H1 (cell line): ENCODE measurements around the gene IGSF9B. TPM values are rescaled to one million over a fixed set of nuclear protein-coding genes. Genes with fewer than 3 reads are reported as not detected.

Experiments used
- CTCF ChIA-PET: fragments of 300-600 bp; sonication (Branson Sonifier 250); formaldehyde crosslinking; loops from one replicate; lab custom pipeline; 2021; ENCODE audit not compliant: partially characterized antibody; lab: Charles Lee
- POLR2A ChIA-PET: fragments of 300-600 bp; sonication (Branson Sonifier 250); formaldehyde crosslinking; loops from one replicate; lab custom pipeline; 2021; ENCODE audit warnings: inconsistent platforms; ENCODE audit not compliant: partially characterized antibody; lab: Charles Lee
- DNase-seq, 2 experiments: peaks; one replicate each; pipeline versions ENCODE4 v3.0.0 to v3.0.0-alpha.2; 2010 to 2022; ENCODE audit warnings: low spot score in 2 of 2, low read depth in 1 of 2, mixed read lengths in 1 of 2
- FAIRE-seq: peaks from 2 replicates; lab custom pipeline; 2011; peaks lifted over from hg19 to GRCh38; lab: Jason Lieb, UNC
- H2AFZ ChIP-seq: 2 replicates; pipeline ENCODE4 v1.8.1; 2012; ENCODE audit warnings: low read length, inconsistent platforms
- H2AK5ac ChIP-seq: 2 replicates; pipeline ENCODE4 v1.6.1; 2013; ENCODE audit warnings: low read depth, low read length
- H2BK120ac ChIP-seq: replicated peaks from 2 replicates; pipeline ENCODE3; 2013; ENCODE audit warnings: low read depth, low read length, inconsistent platforms
- H2BK12ac ChIP-seq: 2 replicates; pipeline ENCODE4 v1.6.1; 2013; ENCODE audit warnings: low read depth, low read length
- H2BK15ac ChIP-seq: 2 replicates; pipeline ENCODE4 v1.6.1; 2013; ENCODE audit warnings: low read length
- H2BK20ac ChIP-seq: 2 replicates; pipeline ENCODE4 v1.6.1; 2013; ENCODE audit warnings: low read length
- H2BK5ac ChIP-seq: 2 replicates; pipeline ENCODE4 v1.6.1; 2013; ENCODE audit warnings: low read depth, low read length
- H3K14ac ChIP-seq: 2 replicates; pipeline ENCODE4 v1.6.1; 2013; ENCODE audit warnings: inconsistent platforms; ENCODE audit not compliant: insufficient read length
- H3K18ac ChIP-seq: 2 replicates; pipeline ENCODE4 v1.6.1; 2013; ENCODE audit warnings: low read length; ENCODE audit errors: extremely low read depth
- H3K23ac ChIP-seq: 2 replicates; pipeline ENCODE4 v1.6.1; 2013; ENCODE audit warnings: inconsistent platforms; ENCODE audit not compliant: insufficient read length
- H3K23me2 ChIP-seq: 2 replicates; pipeline ENCODE4 v1.6.1; 2013; ENCODE audit warnings: low read depth, low read length
- H3K27ac ChIP-seq: 2 replicates; pipeline ENCODE4 v1.6.1; 2011; ENCODE audit warnings: low read depth, low read length, inconsistent platforms
- H3K27me3 ChIP-seq, 4 experiments: replicated peaks in 1 of 4; 1 replicate in 1 of 4; 2 replicates in 3 of 4; pipeline versions ENCODE4 v1.6.1 to v1.8.1; 2011 to 2013; ENCODE audit warnings: low read length in 3 of 4, mild to moderate bottlenecking in 3 of 4, inconsistent platforms in 2 of 4, mixed read lengths in 2 of 4, moderate library complexity in 1 of 4; ENCODE audit not compliant: control insufficient read depth in 3 of 4, insufficient read depth in 3 of 4; ENCODE audit errors: extremely low read depth in 1 of 4
- H3K36me3 ChIP-seq, 4 experiments: 2 replicates each; pipeline versions ENCODE4 v1.6.1 to v1.8.1; 2011 to 2013; ENCODE audit warnings: mild to moderate bottlenecking in 4 of 4, low read length in 3 of 4, moderate library complexity in 2 of 4, control low read depth in 1 of 4, inconsistent platforms in 1 of 4; ENCODE audit not compliant: insufficient read depth in 4 of 4, control insufficient read depth in 2 of 4
- H3K4ac ChIP-seq: replicated peaks from 2 replicates; pipeline ENCODE3; 2013; ENCODE audit warnings: low read length, low read depth, mixed read lengths, inconsistent platforms; ENCODE audit not compliant: insufficient read length
- H3K4me1 ChIP-seq, 4 experiments: replicated peaks in 1 of 4; 1 replicate in 1 of 4; 2 replicates in 3 of 4; pipeline versions ENCODE4 v1.6.1 to v1.8.1; 2011 to 2013; ENCODE audit warnings: low read length in 3 of 4, inconsistent platforms in 2 of 4, mixed read lengths in 1 of 4; ENCODE audit not compliant: insufficient read depth in 4 of 4, control insufficient read depth in 3 of 4
- H3K4me2 ChIP-seq, 2 experiments: 2 replicates each; pipeline versions ENCODE4 v1.6.1 to v1.8.1; 2011 to 2013; ENCODE audit warnings: low read depth in 2 of 2, low read length in 2 of 2, control low read depth in 1 of 2, inconsistent platforms in 1 of 2, mild to moderate bottlenecking in 1 of 2; ENCODE audit not compliant: insufficient read depth in 1 of 2
- H3K4me3 ChIP-seq, 4 experiments: fragments of 200-600, 300-600 bp in 1 of 4; sonication (generic), shearing (Covaris generic), sonication (Bioruptor Twin) in 1 of 4; 2 replicates each; pipeline versions ENCODE4 v1.5.1 to v1.8.1; 2011 to 2016; ENCODE audit warnings: low read length in 4 of 4, low read depth in 3 of 4, control low read depth in 2 of 4, inconsistent platforms in 2 of 4, mild to moderate bottlenecking in 2 of 4, mixed read lengths in 1 of 4, moderate library complexity in 1 of 4; ENCODE audit not compliant: insufficient read depth in 2 of 4; ENCODE audit errors: extremely low read depth in 1 of 4
- H3K56ac ChIP-seq: replicated peaks from 2 replicates; pipeline ENCODE3; 2013; ENCODE audit warnings: low read depth, mild to moderate bottlenecking, mixed read lengths, low read length, inconsistent platforms; ENCODE audit not compliant: insufficient read length
- H3K79me1 ChIP-seq: 2 replicates; pipeline ENCODE4 v1.6.1; 2013; ENCODE audit warnings: low read depth, low read length, control low read depth
- H3K79me2 ChIP-seq, 2 experiments: 2 replicates each; pipeline versions ENCODE4 v1.6.1 to v1.8.1; 2012 to 2013; ENCODE audit warnings: low read length in 2 of 2, mild to moderate bottlenecking in 2 of 2, inconsistent platforms in 1 of 2; ENCODE audit not compliant: insufficient read depth in 2 of 2, control insufficient read depth in 1 of 2
- H3K9ac ChIP-seq, 4 experiments: replicated peaks in 1 of 4; 1 replicate in 1 of 4; 2 replicates in 3 of 4; pipeline versions ENCODE4 v1.6.1 to v1.8.1; 2011 to 2013; ENCODE audit warnings: low read depth in 3 of 4, low read length in 3 of 4, control low read depth in 2 of 4, mild to moderate bottlenecking in 2 of 4, moderate library complexity in 2 of 4, inconsistent platforms in 1 of 4; ENCODE audit errors: extremely low read depth in 1 of 4
- H3K9me3 ChIP-seq, 2 experiments: 2 replicates each; pipeline versions ENCODE4 v1.6.1 to v1.8.1; 2012 to 2013; ENCODE audit warnings: mild to moderate bottlenecking in 2 of 2, moderate library complexity in 2 of 2, control low read depth in 1 of 2, inconsistent platforms in 1 of 2, low read depth in 1 of 2, low read length in 1 of 2, mixed read lengths in 1 of 2; ENCODE audit not compliant: insufficient read depth in 2 of 2
- H4K20me1 ChIP-seq, 2 experiments: replicated peaks in 1 of 2; 2 replicates each; pipeline versions ENCODE3 to v1.8.1; 2011 to 2013; ENCODE audit warnings: inconsistent platforms in 2 of 2, low read length in 2 of 2, mild to moderate bottlenecking in 1 of 2; ENCODE audit not compliant: insufficient read depth in 2 of 2, control insufficient read depth in 1 of 2
- H4K5ac ChIP-seq: 2 replicates; pipeline ENCODE4 v1.6.1; 2013; ENCODE audit warnings: low read length, low read depth, mixed read lengths, inconsistent platforms; ENCODE audit not compliant: insufficient read length
- H4K8ac ChIP-seq: 2 replicates; pipeline ENCODE4 v1.8.0; 2013; ENCODE audit warnings: mild to moderate bottlenecking, moderate library complexity, low read length, inconsistent platforms; ENCODE audit not compliant: insufficient read depth; ENCODE audit errors: extremely low read depth
- H4K91ac ChIP-seq: replicated peaks from 2 replicates; pipeline ENCODE3; 2013; ENCODE audit warnings: low read length, mixed read lengths, inconsistent platforms; ENCODE audit not compliant: insufficient read length
- CHD2 ChIP-seq: IDR thresholded peaks from 2 replicates; pipeline ENCODE4 v1.6.1; 2012; ENCODE audit warnings: low read length, improper control_type of control experiment
- SAP30 ChIP-seq: fragments of 300-600 bp; sonication (generic); IDR thresholded peaks from 2 replicates; pipeline ENCODE4 v1.7.1; 2012; ENCODE audit warnings: low read length, moderate library complexity, mild to moderate bottlenecking, inconsistent platforms; ENCODE audit not compliant: insufficient read depth, insufficient replicate concordance
- YY1 ChIP-seq: IDR thresholded peaks from 2 replicates; pipeline ENCODE4 v1.6.1; 2011; ENCODE audit warnings: low read depth, mild to moderate bottlenecking, low read length
- WGBS, 2 experiments: shearing (Covaris generic) in 1 of 2; methylation state at CpG; one replicate each; pipeline versions ENCODE4 v1.1.6 to v1.1.7; 2013 to 2015; ENCODE audit warnings: low lambda C conversion rate in 2 of 2, mixed read lengths in 2 of 2, inconsistent platforms in 1 of 2, low coverage in 1 of 2, missing lambda C conversion rate in 1 of 2; ENCODE audit not compliant: insufficient replicate concordance in 2 of 2, insufficient coverage in 1 of 2, insufficient read length in 1 of 2; ENCODE audit errors: extremely low coverage in 1 of 2, missing lambda C conversion rate in 1 of 2; 5-methylcytosine and 5-hydroxymethylcytosine counted together
- polyA plus RNA-seq, 7 experiments: library from polyadenylated mRNA; depleted of rRNA in 3 of 7; stranded (reverse) in 5 of 7; unstranded in 2 of 7; fragments of >200 nt in 5 of 7; fragments of 200-250 nt in 2 of 7; gene quantifications; 1 replicate in 5 of 7; 2 replicates in 1 of 7; 4 replicates in 1 of 7; pipeline versions ENCODE4 v1.2.1 to v1.2.3, GENCODE V29; 2011 to 2013; ENCODE audit warnings: missing spikeins in 2 of 7, mixed read lengths in 2 of 7
- total RNA-seq: library from RNA; stranded (reverse); fragmentation: NEBNext Ultra II Directional; extraction: Animal tissue kit (Norgen Biotek cat#: 25700); gene quantifications from 2 replicates; pipeline ENCODE4 v1.2.1, GENCODE V29; 2021

The IGSF9B gene
- total and polyA plus RNA-seq, 2 of the 8 experiments (the other 6 are each of a cell fraction or from before 2014, with no cell fraction given) = 16.5 to 49.2 TPM

GRCh38 chr11:133903875-133904817, 52.6 kb downstream of the IGSF9B start:
- POLR2A ChIA-PET = interaction anchor here (1.3 kb wide), 1 partner anchor 9 kb away, joined by 4 read pairs; no protein-coding TSS in a partner anchor
- H2BK15ac ChIP-seq = no peak overlapping the region
- H3K79me1 ChIP-seq = peaks cover 7% of the 10 kb centered on the region; the same call in 1 of the 2 replicates
- no peak overlapping the region for H4K8ac ChIP-seq
- no peak overlapping the region for H2AK5ac ChIP-seq
- no peak overlapping the region for H2BK5ac ChIP-seq
- CTCF ChIA-PET = interaction anchor here (1.5 to 1.8 kb wide), 2 partner anchors 11 to 24 kb away, joined by 4 to 6 read pairs; no protein-coding TSS in a partner anchor
- no peak overlapping the region for H3K9ac ChIP-seq
- DNase-seq (no peak), FAIRE-seq (no peak)
- no peak overlapping the region for H3K4ac ChIP-seq
- no peak overlapping the region for H2BK12ac ChIP-seq
- H2AFZ ChIP-seq = no peak overlapping the region
- H2BK20ac ChIP-seq = no peak overlapping the region
- WGBS, 2 experiments = 92% methylated on average over 8 of the region's 8 CpGs; no CpG with 5 or more reads in 1 of the 2 experiments
- H4K20me1 ChIP-seq = peaks cover 0 to 14% of the 10 kb centered on the region in 2 experiments
- no peaks in the 10 kb centered on the region for H3K79me2 ChIP-seq
- no peaks in the 10 kb centered on the region for H3K9me3 ChIP-seq
- peaks cover 2 to 34% (median 11%) of the 10 kb centered on the region in 4 experiments; a peak in 6 of 8 replicates for H3K36me3 ChIP-seq
- no peak overlapping the region for H3K56ac ChIP-seq
- H3K27ac ChIP-seq = no peak overlapping the region
- no peak overlapping the region for H4K91ac ChIP-seq
- no peak overlapping the region for H3K23ac ChIP-seq
- H3K4me2 ChIP-seq = no peak overlapping the region
- no peak overlapping the region for H4K5ac ChIP-seq
- H3K18ac ChIP-seq = no peak overlapping the region
- no peak overlapping the region for H2BK120ac ChIP-seq
- H3K27me3 ChIP-seq = no peaks in the 10 kb centered on the region
- no peak overlapping the region for H3K14ac ChIP-seq
- no peak overlapping the region for H3K4me3 ChIP-seq
- H3K4me1 ChIP-seq = peaks cover 0 to under 1% (median 0%) of the 10 kb centered on the region in 4 experiments; a peak in 2 of 7 replicates
- peaks cover 9% of the 10 kb centered on the region for H3K23me2 ChIP-seq
- TF ChIP-seq CHD2 (no peak), SAP30 (no peak), YY1 (no peak)
